Activated CD4-positive, alpha-beta T cell treated with anti-CD3 and anti-CD28 coated beads, Interleukin-2, amount 50 U/mL, for 4 hours (primary cell): Measurements from ENCODE around the gene CSNK1D.

Source experiments
- DNase-seq, 2 experiments: peaks; one replicate each; pipeline ENCODE4 v3.0.0-alpha.2; 2020

CSNK1D gene

GRCh38 chr17:82294064-82294773, 20.7 kb upstream of the CSNK1D start:
- no peak for DNase-seq

- peak; percentile 87 to 89 for DNase-seq
Observed at GRCh38 chr17:82292251-82293154, 19.0 kb upstream of the CSNK1D start.

GRCh38 chr17:82291582-82292250, 18.2 kb upstream of the CSNK1D start:
- DNase-seq: no peak

GRCh38 chr17:82287868-82288801, 14.6 kb upstream of the CSNK1D start:
- DNase-seq: no peak

- DNase-seq: no peak
Observed at GRCh38 chr17:82287013-82287867, 13.7 kb upstream of the CSNK1D start.

- DNase-seq: no peak
Observed at GRCh38 chr17:82285141-82285540, 11.6 kb upstream of the CSNK1D start.

GRCh38 chr17:82283208-82283749, 9.8 kb upstream of the CSNK1D start:
- DNase-seq: peak in 1 of 2 experiments; percentile 40

- no peak for DNase-seq
Observed at GRCh38 chr17:82282239-82283207, 9.0 kb upstream of the CSNK1D start.

GRCh38 chr17:82281502-82282238, 8.2 kb upstream of the CSNK1D start:
- DNase-seq: peak; percentile 43 to 56

GRCh38 chr17:82281076-82281475, 7.6 kb upstream of the CSNK1D start:
- DNase-seq: no peak

- DNase-seq: no peak
Observed at GRCh38 chr17:82280537-82280936, 7.0 kb upstream of the CSNK1D start.

- DNase-seq: no peak
Observed at GRCh38 chr17:82278786-82279391, 5.4 kb upstream of the CSNK1D start.

- no peak for DNase-seq
Observed at GRCh38 chr17:82278308-82278707, 4.8 kb upstream of the CSNK1D start.

GRCh38 chr17:82277851-82278250, 4.4 kb upstream of the CSNK1D start:
- DNase-seq: no peak

GRCh38 chr17:82276938-82277337, 3.4 kb upstream of the CSNK1D start:
- DNase-seq: no peak

- DNase-seq: no peak
Observed at GRCh38 chr17:82275326-82275725, 1.8 kb upstream of the CSNK1D start.

GRCh38 chr17:82274134-82275020, 877 bp upstream of the CSNK1D start:
- DNase-seq: no peak
